Heart left ventricle (tissue), 16 donors: ENCODE results near the gene UXT. TPM values are rescaled to one million over a fixed set of nuclear protein-coding genes. Genes with fewer than 3 reads are reported as not detected.
A peak's percentile ranks its signal among the peaks of the same experiment; 100 is the strongest.

ENCODE experiments used
- ATAC-seq, 4 donors: fragments of 200-7000 bp; cut with Tn5 transposase; one replicate each; pipeline ENCODE4 v1.9.1; 2020 to 2022; ENCODE audit warnings: moderate library complexity in 4 of 4, mild to moderate bottlenecking in 3 of 4, moderate number of reproducible peaks in 1 of 4
- DNase-seq, 5 donors: peaks; one replicate each; pipeline ENCODE4 v3.0.0-alpha.2; 2020
- H3K27ac ChIP-seq, 12 donors: fragments of 200-600 bp; sonication (generic) in 4 of 12; one replicate each; pipeline versions ENCODE4 v1.5.0 to v1.8.0; 2016 to 2022; ENCODE audit warnings: mild to moderate bottlenecking in 2 of 12
- H3K27me3 ChIP-seq, 9 donors: fragments of 200-600 bp; sonication (generic) in 2 of 9; one replicate each; pipeline versions ENCODE4 v1.5.1 to v1.8.0; 2016 to 2022; ENCODE audit warnings: mild to moderate bottlenecking in 3 of 9
- H3K36me3 ChIP-seq, 9 donors: fragments of 200-600 bp; sonication (generic) in 2 of 9; one replicate each; pipeline versions ENCODE4 v1.5.0 to v1.8.0; 2018 to 2022; ENCODE audit warnings: mild to moderate bottlenecking in 2 of 9
- H3K4me1 ChIP-seq, 12 donors: fragments of 200-600 bp; sonication (generic) in 4 of 12; one replicate each; pipeline versions ENCODE4 v1.5.0 to v1.8.0; 2016 to 2022; ENCODE audit warnings: mild to moderate bottlenecking in 3 of 12
- H3K4me3 ChIP-seq, 12 donors: fragments of 200-600 bp; sonication (generic) in 4 of 12; one replicate each; pipeline versions ENCODE4 v1.5.0 to v1.8.0; 2017 to 2022; ENCODE audit warnings: mild to moderate bottlenecking in 9 of 12, moderate library complexity in 4 of 12
- H3K9me3 ChIP-seq, 12 donors: fragments of 200-600 bp; sonication (generic) in 4 of 12; one replicate each; pipeline versions ENCODE4 v1.5.0 to v1.8.0; 2016 to 2022; ENCODE audit warnings: mild to moderate bottlenecking in 1 of 12
- POLR2A ChIP-seq, 2 donors: fragments of 450-650 bp; IDR thresholded peaks; one replicate each; pipeline ENCODE4 v1.6.1; 2017; ENCODE audit warnings: antibody characterized with exemption in 2 of 2, mild to moderate bottlenecking in 2 of 2, moderate library complexity in 2 of 2
- WGBS, 4 donors: extraction: QIAGEN DNeasy Blood & Tissue Kit in 2 of 4; methylation state at CpG; one replicate each; pipeline versions ENCODE4 v1.1.5 to v1.1.7; 2013 to 2018; 5-methylcytosine and 5-hydroxymethylcytosine counted together
- intact Hi-C, 10 donors: fragments of 100-400 bp; cut with DNase I; formaldehyde crosslinking; loops; one replicate each; pipeline versions ENCODE4 v1.11.1 to v1.14.2; 2022
- polyA plus RNA-seq, 2 donors: library from polyadenylated mRNA; stranded (reverse); fragments of 200-250 nt; gene quantifications; one replicate each; pipeline ENCODE4 v1.2.3, GENCODE V29; 2013
- total RNA-seq, 9 donors: library from RNA; depleted of rRNA in 2 of 9; stranded (reverse); fragments of >200 nt in 2 of 9; fragmentation: NEBNext Ultra II Directional in 3 of 9; extraction: Animal tissue kit (Norgen Biotek cat#: 25700) in 3 of 9; gene quantifications; one replicate each; pipeline versions ENCODE4 v1.1.0 to v1.2.4, GENCODE V29; 2016 to 2023
- TF ChIP-seq, protein P1 (sequence below), 12 donors: fragments of 200-600 bp; sonication (generic) in 4 of 12; IDR thresholded peaks; one replicate each; pipeline versions ENCODE4 v1.5.0 to v1.8.0; 2018 to 2022; ENCODE audit warnings: antibody characterized with exemption in 12 of 12, mild to moderate bottlenecking in 5 of 12
- donor health status: ischemic (EF 13 %, LVEDD 7.1; RV severe dilation, severe dysfunction).
- donor health status: healthy with polysubstance abuse.
- donor health status: DM: no; HTN: yes; CAD: no.
- donor health status: DM: no; HTN: no; CAD: no.
- donor health status: ischemic (EF 25% LVEDD 6.9; RV normal size, moderate dysfunction).
- donor health status: ischemic (EF 25% LVEDD 5.7; RV mildly dilated, moderate dysfunction).
- donor health status: healthy.
- donor health status: DM: yes; HTN: yes; CAD: no.
- donor health status: ischemic (EF 35%, LVEDD 5.7; RV mildly dilated, moderate dysfunction).
- donor health status: nonischemic (EF 11% LVEDD 7.7; RV severe dilation, severe dysfunction).
- donor health status: DM: yes; HTN: yes; CAD: no.
- donor health status: PGD.
- donor health status: ischemic (EF 29% LVEDD 5.4; RV normal size, mild dysfunction).
- donor health status: nonischemic (EF 23%, LVEDD 6.1; RV moderate dilation, normal function).

UXT gene
- total and polyA plus RNA-seq, 11 donors = 74.4 to 193 (median 97.7) TPM

DNA sequence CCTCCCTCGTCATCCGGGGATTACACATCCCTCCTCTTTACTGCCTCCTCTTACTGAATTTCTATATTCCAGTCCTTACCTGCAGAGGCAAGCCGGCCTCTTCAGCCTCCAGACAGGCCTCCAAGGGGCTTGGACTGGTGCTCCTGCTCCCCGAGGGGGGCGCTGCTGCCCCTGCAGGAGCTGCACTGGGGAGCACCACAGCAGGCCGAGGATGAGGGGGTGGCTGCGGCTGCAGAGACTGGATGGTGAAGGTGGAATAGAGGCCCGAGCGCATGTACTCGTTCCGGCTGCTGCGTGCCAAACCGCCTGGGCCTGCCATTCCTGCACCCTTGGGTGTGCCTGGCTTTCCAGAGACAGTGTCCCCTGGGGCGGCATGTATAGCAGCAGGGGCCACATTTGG, 20.2 kb downstream of the UXT start:
- H3K4me3 ChIP-seq = no peak overlapping the region
- peaks cover 0 to 63% (median 34%) of the 10 kb centered on the region in 9 donors for H3K36me3 ChIP-seq
- no peak for TF ChIP-seq POLR2A (IDR thresholded peaks at IDR 0.05)
- TF ChIP-seq, protein P1, sequence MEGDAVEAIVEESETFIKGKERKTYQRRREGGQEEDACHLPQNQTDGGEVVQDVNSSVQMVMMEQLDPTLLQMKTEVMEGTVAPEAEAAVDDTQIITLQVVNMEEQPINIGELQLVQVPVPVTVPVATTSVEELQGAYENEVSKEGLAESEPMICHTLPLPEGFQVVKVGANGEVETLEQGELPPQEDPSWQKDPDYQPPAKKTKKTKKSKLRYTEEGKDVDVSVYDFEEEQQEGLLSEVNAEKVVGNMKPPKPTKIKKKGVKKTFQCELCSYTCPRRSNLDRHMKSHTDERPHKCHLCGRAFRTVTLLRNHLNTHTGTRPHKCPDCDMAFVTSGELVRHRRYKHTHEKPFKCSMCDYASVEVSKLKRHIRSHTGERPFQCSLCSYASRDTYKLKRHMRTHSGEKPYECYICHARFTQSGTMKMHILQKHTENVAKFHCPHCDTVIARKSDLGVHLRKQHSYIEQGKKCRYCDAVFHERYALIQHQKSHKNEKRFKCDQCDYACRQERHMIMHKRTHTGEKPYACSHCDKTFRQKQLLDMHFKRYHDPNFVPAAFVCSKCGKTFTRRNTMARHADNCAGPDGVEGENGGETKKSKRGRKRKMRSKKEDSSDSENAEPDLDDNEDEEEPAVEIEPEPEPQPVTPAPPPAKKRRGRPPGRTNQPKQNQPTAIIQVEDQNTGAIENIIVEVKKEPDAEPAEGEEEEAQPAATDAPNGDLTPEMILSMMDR (IDR thresholded peaks at IDR 0.05) = no peak
- peaks cover 0 to 6% (median 0%) of the 10 kb centered on the region in 12 donors for H3K4me1 ChIP-seq
- no peaks in the 10 kb centered on the region for H3K27me3 ChIP-seq
- DNase-seq = no peak
- WGBS, 4 donors = 86 to 94% (median 91%) methylated on average over 11 to 14 of the region's 14 CpGs
- intact Hi-C loops = loop anchor here in 1 of 10 donors (10.0 kb wide), 1 partner anchor 74 kb away; the partner anchor contains the start of gene ARAF
- H3K27ac ChIP-seq = no peak overlapping the region
- H3K9me3 ChIP-seq = peaks cover 0 to 8% (median 0%) of the 10 kb centered on the region in 12 donors
- ATAC-seq = no peak

DNA sequence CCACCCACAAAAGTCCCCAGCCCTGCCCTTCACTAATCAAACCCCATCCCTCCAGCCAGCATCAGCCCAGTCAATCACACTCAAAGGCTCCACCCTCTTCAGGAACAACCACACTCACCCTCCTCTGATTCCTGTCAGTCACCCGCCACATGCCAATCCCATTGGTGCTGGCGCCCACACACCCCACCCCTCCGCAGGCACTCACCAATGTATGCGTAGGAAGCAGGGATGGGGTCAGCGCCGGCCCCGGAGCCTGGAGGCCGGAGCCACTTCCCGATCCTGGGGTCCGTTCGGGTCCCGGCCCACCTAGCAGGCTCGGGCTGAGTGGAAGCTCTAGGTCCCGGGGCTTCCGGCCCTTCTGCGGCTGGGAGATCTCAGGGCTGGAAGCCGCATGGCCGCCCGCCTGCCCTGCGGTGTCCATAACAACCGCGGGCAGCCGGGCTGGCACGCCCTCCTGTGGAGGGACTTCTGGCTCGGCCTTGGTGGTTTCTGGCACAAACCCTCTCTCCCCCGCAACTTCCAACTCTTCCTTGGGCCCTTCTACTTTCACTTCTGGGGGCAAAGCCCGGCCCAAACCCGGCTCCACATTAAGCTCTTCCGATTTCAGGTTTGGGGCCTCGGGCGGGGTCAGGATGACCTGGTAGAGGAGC, 21.3 kb downstream of the UXT start:
- no peak overlapping the region for H3K27ac ChIP-seq
- peaks cover 0 to 8% (median 0%) of the 10 kb centered on the region in 12 donors for H3K9me3 ChIP-seq
- 43 to 76% (median 64%) methylated on average over 23 to 31 of the region's 31 CpGs for WGBS, 4 donors
- no peaks in the 10 kb centered on the region for H3K27me3 ChIP-seq
- intact Hi-C loops = loop anchor here in 1 of 10 donors (10.0 kb wide), 1 partner anchor 73 kb away; the partner anchor contains the start of gene ARAF
- H3K4me3 ChIP-seq = peak overlapping the region in 6 of 12 donors; percentile 21 to 49 (median 40)
- DNase-seq (peak in 4 of 5 donors; percentile 33 to 54 (median 42)), ATAC-seq (peak in 3 of 4 donors; percentile 83 to 92 (median 85))
- TF ChIP-seq, protein P1 (IDR thresholded peaks at IDR 0.05) = peak in 2 of 12 donors; percentile 4 to 24
- no peak for TF ChIP-seq POLR2A (IDR thresholded peaks at IDR 0.05)
- H3K4me1 ChIP-seq = peaks cover 0 to 4% (median 0%) of the 10 kb centered on the region in 12 donors
- H3K36me3 ChIP-seq = peaks cover 0 to 63% (median 34%) of the 10 kb centered on the region in 9 donors

DNA sequence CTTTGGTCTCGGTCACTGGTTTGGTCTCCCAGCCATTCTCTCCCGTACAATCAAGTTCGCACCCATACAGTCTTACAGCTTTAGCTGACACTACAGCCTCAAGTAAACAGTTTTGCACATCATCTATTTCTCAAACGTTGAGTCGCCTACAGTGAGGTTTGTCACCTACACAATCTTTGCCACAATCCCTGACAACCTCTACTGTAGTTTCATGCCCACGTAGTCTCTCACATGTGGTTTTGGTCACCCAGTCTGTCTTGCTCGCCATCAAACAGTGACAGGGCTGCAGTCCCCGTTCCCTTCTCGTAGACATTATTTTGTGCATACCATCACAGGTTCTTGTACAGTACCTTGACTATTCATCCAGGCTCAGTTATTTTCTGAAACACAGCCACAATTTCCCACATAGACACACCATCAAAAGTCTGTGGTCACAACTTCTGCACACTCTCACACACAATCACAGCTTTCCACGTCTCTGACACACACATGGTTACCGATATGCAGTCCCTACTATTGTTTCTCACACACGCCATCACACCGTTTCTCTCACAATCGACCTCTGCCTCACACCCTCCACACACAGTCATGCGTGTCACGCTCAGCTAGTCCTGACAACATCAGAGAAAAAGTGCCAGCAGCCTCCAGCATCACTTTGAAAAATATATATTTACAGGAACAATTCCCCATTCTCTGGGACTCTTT, 24.0 kb downstream of the UXT start:
- peaks cover 0 to 10% (median 0%) of the 10 kb centered on the region in 12 donors for H3K4me1 ChIP-seq
- H3K36me3 ChIP-seq = peaks cover 0 to 49% (median 28%) of the 10 kb centered on the region in 9 donors
- H3K27ac ChIP-seq = no peak overlapping the region
- TF ChIP-seq, protein P1 (IDR thresholded peaks at IDR 0.05) = no peak
- TF ChIP-seq POLR2A (IDR thresholded peaks at IDR 0.05) = no peak
- ATAC-seq = no peak
- no peaks in the 10 kb centered on the region for H3K27me3 ChIP-seq
- no peak for DNase-seq
- 85 to 90% (median 88%) methylated on average over 16 of the region's 16 CpGs for WGBS, 4 donors
- H3K4me3 ChIP-seq = no peak overlapping the region
- intact Hi-C loops = loop anchor here in 1 of 10 donors (10.0 kb wide), 1 partner anchor 70 kb away; the partner anchor contains the start of gene ARAF
- peaks cover 0 to 6% (median 0%) of the 10 kb centered on the region in 12 donors for H3K9me3 ChIP-seq
